Measurements from ENCODE around the gene DIAPH2. TPM values are rescaled to one million over a fixed set of nuclear protein-coding genes. Genes with fewer than 3 reads are reported as not detected.

DIAPH2 gene
- total and polyA plus RNA-seq, 9 of the 15 experiments (the other 6 are each of a cell fraction or from before 2014, with no cell fraction given) = 0.01 to 0.18 (median 0.07) TPM; not detected in 1

DNA sequence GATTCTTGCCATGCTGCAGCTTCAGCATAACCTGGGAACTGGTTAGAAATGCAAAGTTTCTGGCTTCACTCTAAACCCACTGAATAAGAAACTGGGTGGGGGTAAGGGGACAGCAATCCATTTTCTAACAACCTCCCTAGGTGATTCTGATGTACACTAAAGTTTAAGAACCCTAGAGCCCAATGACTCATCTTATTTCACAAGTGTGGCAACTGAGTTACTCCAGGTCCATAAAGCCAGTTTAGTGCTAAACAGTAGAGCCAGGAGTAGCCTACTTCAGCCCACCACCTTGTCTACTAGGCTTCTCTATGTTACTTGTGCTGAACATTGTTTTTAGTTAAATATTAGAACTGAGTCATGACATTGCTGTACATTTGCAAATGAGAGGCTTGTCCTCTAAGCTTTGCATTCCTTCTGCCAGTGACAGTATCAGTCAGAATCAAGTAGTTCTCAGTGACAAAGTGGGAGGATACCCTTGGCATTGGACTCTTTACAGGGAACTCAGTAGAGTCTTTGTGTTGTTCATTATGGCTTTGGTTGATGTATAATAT is 717.0 kb downstream of the DIAPH2 start:
- DNase-seq (ENCODE audit: extremely low read depth in 1 of 4, low spot score in 3 of 4) (no peak), ATAC-seq (no peak), FAIRE-seq (no peak)
- H3K36me3 ChIP-seq (ENCODE audit: control insufficient read depth, insufficient read depth, low read length) = no peaks in the 10 kb centered on the region
- no peak overlapping the region for H2AFZ ChIP-seq (ENCODE audit: low read depth, low read length)
- no peaks in the 10 kb centered on the region for H3K4me1 ChIP-seq (replicated peaks in 1 of 2; ENCODE audit: control insufficient read depth in 2 of 2, insufficient read depth in 2 of 2, low read length in 2 of 2)
- no peaks in the 10 kb centered on the region for H3K9me3 ChIP-seq (replicated peaks; ENCODE audit: control insufficient read depth, insufficient read depth, low read depth, low read length)
- no peaks in the 10 kb centered on the region for H4K20me1 ChIP-seq (replicated peaks; ENCODE audit: control insufficient read depth, insufficient read depth, low read length)
- no peak overlapping the region for H3K27ac ChIP-seq (ENCODE audit: extremely low read depth, low read depth, low read length)
- POLR2A ChIA-PET = no interaction called here
- intact Hi-C loops (cut with micrococcal nuclease) = no loop called here
- TF ChIP-seq CBX8 (IDR thresholded peaks at IDR 0.05; ENCODE audit: borderline replicate concordance, extremely low read depth, low read depth, low read length, poor library complexity, severe bottlenecking) (no peak), ZNF232 (CRISPR knock-in tag; IDR thresholded peaks at IDR 0.05) (no peak), FOXK2 (conservative IDR thresholded peaks at IDR 0.05 in 1 of 2, IDR thresholded peaks at IDR 0.05 in 1 of 2; ENCODE audit: low read depth in 2 of 2) (no peak), TCF7L2 (IDR thresholded peaks at IDR 0.05; ENCODE audit: low read depth, low read length) (no peak), ZKSCAN3 (CRISPR knock-in tag; IDR thresholded peaks at IDR 0.05) (no peak), NR2C2 (CRISPR knock-in tag; IDR thresholded peaks at IDR 0.05) (no peak), NR2C2 (tag; IDR thresholded peaks at IDR 0.05) (no peak), NR2C1 (IDR thresholded peaks at IDR 0.05) (no peak), NR2C1 (tag; IDR thresholded peaks at IDR 0.05) (no peak), ZNF124 (CRISPR knock-in tag; IDR thresholded peaks at IDR 0.05) (no peak), GTF2A2 (tag; IDR thresholded peaks at IDR 0.05) (no peak), GATA2 (CRISPR knock-in tag; IDR thresholded peaks at IDR 0.05) (no peak), ETV5 (CRISPR knock-in tag; IDR thresholded peaks at IDR 0.05; ENCODE audit: low read depth) (no peak), ZNF445 (CRISPR knock-in tag; IDR thresholded peaks at IDR 0.05; ENCODE audit: low read depth) (no peak), TRIM24 (IDR thresholded peaks at IDR 0.05) (no peak), PHTF2 (CRISPR knock-in tag; IDR thresholded peaks at IDR 0.05) (no peak)
- TF ChIP-seq, protein P1, sequence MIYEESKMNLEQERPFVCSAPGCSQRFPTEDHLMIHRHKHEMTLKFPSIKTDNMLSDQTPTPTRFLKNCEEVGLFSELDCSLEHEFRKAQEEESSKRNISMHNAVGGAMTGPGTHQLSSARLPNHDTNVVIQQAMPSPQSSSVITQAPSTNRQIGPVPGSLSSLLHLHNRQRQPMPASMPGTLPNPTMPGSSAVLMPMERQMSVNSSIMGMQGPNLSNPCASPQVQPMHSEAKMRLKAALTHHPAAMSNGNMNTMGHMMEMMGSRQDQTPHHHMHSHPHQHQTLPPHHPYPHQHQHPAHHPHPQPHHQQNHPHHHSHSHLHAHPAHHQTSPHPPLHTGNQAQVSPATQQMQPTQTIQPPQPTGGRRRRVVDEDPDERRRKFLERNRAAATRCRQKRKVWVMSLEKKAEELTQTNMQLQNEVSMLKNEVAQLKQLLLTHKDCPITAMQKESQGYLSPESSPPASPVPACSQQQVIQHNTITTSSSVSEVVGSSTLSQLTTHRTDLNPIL (CRISPR knock-in tag; IDR thresholded peaks at IDR 0.05) = no peak
- H3K9me1 ChIP-seq (ENCODE audit: control insufficient read depth, insufficient read depth, low read length) = no peaks in the 10 kb centered on the region
- H3K79me2 ChIP-seq (ENCODE audit: control insufficient read depth, insufficient read depth, low read length) = no peaks in the 10 kb centered on the region
- CTCF ChIA-PET (ENCODE audit: low intra/inter-chr PET ratio) = no interaction called here
- no peak overlapping the region for H3K4me3 ChIP-seq
- H3K27me3 ChIP-seq (ENCODE audit: control insufficient read depth in 2 of 2, insufficient read depth in 2 of 2, low read length in 2 of 2) = no peaks in the 10 kb centered on the region
- no peak overlapping the region for H3K9ac ChIP-seq (ENCODE audit: insufficient read depth in 1 of 2, low read depth in 2 of 2, low read length in 2 of 2)
- no TSS peak for BruUV-seq (replicated peaks)
- in situ Hi-C loops (cut with MboI) = no loop called here
- H3K4me2 ChIP-seq (ENCODE audit: insufficient read depth, low read length) = no peak overlapping the region
